GM19455 (cell line): ENCODE results near the gene MTTP.

ENCODE experiments used
- ATAC-seq: cut with Tn5 transposase; IDR thresholded peaks from one replicate; pipeline ENCODE4 v1.9.1; 2021; ENCODE audit not compliant: unreplicated experiment

Gene MTTP

GRCh38 chr4:99591757-99592156 is 17.1 kb downstream of the MTTP start:
- ATAC-seq: no peak

GRCh38 chr4:99593781-99594641 is 19.4 kb downstream of the MTTP start:
- no peak for ATAC-seq

DNA sequence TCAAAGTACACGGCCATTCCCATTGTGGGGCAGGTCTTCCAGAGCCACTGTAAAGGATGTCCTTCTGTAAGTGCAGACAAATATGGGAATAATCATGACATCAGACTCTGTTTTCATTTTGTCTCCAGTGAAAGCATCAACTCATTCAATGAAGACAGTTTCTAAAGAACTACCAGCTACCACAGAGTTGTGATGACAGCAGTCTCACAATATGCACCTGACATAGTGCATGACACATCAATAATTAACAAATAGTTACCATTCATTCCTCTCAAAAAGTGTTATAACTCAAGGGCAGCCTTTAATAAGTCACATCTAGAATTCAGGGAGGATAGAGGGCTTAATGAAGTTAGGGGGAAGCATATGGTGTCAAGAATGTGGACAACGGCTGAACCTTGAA is 20.2 kb downstream of the MTTP start:
- no peak for ATAC-seq

GRCh38 chr4:99606716-99607115 is 32.1 kb downstream of the MTTP start:
- ATAC-seq: no peak

DNA sequence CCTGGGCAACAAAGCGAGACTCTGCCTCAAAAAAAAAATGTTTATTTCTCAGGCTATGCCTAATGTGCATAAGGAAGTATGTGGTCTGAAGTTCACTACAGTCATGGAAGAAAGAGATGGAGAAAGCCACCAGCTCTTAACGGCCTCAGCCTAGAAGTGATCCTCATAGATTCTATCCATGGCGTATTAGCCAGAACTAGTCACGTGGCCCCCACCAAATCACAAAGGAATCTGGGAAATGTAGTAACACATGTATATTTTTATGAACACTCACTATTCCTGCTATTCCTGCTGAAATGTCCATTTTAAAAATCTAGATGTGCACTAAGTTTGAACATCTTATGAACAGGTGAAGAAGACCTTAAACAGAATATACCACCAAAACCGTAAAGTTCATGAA is 33.8 kb downstream of the MTTP start:
- ATAC-seq: no peak

DNA sequence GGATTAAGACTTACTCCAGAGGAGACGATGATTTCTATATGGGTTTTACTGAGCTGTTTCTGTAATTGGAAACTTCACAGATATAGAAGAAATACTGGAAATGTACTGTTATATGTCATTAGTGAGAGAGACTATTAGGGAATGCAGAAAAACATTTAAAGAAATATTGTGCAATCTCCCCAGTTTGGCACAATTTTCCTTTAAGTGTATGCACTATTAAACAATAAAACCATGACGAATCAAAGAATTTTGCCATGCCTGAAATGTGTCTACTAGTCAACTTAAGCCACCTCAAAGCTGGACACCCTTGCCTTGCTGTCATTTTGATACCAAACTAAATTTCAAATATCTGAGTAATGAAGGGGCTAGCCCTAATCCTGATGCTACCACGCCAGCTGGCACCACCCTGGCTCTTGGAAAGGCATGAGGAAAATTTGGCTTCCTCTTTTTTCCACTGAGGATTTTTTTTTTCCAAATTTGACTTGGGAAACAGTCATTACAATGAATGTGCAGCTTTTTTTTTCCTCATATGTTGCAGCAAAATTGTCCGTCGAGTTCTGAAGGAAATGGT is 36.1 kb downstream of the MTTP start:
- ATAC-seq: no peak

DNA sequence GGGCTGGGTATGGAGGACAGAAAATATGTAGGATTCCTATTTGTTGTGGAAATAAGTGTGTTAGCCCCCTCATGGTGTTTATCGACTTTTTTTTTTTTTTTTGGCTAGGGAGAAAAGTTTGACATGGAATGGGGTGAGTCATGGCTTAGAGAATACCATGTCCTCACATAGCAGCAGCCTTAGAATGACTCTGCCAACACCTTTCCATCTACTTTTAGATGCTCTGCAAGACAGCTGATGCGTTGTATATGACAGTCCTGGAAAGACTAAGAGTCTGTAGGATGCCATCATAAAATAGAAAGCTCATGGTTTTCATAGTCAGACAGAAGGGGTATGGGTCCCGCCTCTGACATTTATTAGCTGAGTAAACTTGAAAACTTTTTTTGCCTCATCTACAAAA is 37.7 kb downstream of the MTTP start:
- ATAC-seq: no peak

GRCh38 chr4:99612704-99613103 is 38.1 kb downstream of the MTTP start:
- no peak for ATAC-seq

DNA sequence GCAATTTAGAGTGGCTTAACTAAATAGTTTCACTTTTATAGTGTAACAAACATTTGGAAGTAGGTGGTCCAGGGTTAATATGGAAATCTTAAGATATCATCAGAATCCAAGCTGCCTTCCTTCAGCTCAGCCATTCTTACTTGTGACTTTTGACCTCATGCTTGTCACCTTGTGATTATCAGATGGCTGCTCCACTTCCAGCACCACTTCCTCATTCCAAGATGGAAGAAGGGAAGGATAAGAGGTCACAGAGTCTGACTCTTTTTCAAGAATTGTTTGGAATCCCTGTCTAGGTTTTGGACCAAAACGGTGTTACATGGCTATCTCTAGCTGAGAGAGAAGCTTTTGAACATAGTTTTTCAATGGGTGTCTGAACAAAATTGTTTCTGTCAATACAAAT is 39.9 kb downstream of the MTTP start:
- no peak for ATAC-seq

GRCh38 chr4:99615170-99615820 is 40.7 kb downstream of the MTTP start:
- no peak for ATAC-seq

DNA sequence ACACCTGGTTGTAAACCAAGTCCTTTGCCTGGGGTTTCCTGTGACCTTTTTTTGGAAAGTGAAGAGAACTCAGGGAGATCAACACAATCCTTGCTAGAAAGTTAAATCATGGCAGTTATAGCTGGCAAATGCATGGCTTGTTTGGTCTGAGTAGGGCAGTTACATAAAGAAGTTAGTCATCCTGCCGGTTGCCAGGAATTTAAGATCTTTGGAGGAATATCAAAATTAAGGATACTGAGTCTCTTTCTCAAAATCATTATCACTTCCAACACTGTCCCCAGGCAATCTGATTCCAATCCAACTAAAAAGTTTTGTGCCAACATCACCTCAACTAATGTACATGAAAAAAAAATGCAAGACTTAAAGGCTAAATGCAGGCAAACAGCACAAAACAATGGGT is 42.8 kb downstream of the MTTP start:
- no peak for ATAC-seq

DNA sequence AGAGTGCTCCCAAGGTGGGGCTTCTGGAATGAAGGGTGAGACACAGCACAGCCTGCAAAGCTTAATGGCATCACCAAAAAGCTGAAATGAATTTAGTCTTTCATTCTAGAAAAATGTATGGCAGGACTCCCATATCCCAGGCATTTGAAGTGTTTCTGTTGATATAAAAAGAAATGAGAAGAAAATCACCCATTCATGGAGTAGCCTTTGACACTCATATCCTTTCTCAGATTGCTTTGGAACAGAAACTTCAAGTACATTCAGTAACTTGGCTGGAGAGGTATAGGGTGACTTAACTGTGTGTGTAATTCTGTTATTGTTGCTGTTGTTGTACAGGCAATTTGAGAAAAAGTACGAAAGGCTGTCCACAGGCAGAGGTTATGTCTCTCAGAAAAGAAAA is 47.7 kb downstream of the MTTP start:
- ATAC-seq: no peak

GRCh38 chr4:99624141-99624719 is 49.6 kb downstream of the MTTP start:
- ATAC-seq: no peak

- no peak for ATAC-seq
Observed at GRCh38 chr4:99625369-99625768, 50.7 kb downstream of the MTTP start.

DNA sequence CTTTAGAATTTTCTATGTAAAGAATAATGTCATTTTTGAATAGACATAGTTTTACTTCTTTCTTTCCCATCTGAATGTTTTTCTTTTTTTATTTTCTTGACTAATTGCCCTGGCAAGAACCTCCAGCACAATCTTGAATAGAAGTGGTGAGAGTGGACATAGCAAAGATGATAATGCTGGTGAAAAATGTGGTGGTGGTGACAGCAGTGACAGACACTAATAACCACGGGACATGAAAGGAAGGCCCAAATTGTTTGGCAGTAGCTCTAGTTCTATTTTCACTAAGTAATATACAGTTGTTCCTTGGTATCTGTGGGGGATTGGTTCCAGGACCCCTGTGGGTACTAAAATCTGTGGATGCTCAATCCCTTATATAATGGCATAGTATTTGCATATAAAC is 53.4 kb downstream of the MTTP start:
- no peak for ATAC-seq

DNA sequence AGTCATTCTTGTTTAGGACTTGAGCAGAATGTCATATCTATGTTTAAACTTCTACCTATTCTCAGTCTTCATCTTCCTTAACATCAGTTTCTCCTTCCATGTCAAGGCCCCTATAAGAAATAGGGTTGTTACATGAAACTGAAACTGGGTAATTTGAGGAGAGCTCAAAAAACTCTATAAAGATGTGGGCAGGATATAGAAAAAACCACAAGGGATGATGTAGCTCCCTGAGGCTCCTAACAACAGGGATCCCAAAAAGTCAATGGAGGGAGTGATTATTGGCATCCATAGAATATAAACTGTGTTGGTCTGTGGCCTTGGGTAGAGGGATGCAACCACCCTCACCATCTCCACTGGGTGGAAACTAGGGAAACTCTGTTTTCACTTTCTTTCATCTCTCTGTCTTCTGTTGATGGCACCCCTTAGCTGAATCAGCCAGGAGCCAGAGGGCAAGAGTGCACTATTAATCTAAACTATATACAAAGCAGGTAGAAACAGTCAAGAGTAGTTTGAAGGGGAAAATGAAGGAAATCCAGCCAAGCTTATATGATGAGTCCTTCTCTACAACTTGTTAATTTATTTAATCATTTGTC is 55.4 kb downstream of the MTTP start:
- no peak for ATAC-seq

- ATAC-seq: no peak
Observed at GRCh38 chr4:99630857-99631360, 56.3 kb downstream of the MTTP start.

DNA sequence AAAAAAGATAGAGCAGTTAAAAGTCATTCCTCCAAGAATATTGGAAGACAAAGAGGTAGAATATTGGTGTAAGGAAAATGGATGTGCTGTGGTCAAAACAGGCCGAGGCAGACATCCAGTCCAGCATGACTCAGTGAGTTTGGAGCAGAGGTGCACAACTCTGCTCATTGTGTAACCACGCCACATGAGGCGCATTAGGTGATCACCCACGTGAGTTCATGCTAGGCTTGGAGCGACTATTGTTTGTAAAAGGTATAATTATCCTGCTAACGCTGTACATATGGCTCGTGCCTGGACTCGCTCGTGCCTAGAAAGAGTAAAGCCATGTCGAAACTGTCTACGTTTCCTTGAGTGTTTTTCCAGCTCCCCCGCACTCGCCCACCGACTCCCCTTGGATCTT is 59.1 kb downstream of the MTTP start:
- ATAC-seq: no peak

GRCh38 chr4:99634742-99635360 is 60.2 kb downstream of the MTTP start:
- no peak for ATAC-seq

- no peak for ATAC-seq
Observed at GRCh38 chr4:99635601-99636000, 61.0 kb downstream of the MTTP start.

GRCh38 chr4:99636422-99636821 is 61.8 kb downstream of the MTTP start:
- ATAC-seq: no peak
